Measurements from ENCODE around the gene CHRNA5.
A peak's percentile ranks its signal among the peaks of the same experiment; 100 is the strongest.

Gene CHRNA5

GRCh38 chr15:78630886-78631633 is 65.7 kb downstream of the CHRNA5 start:
- H3K4me1 ChIP-seq (ENCODE audit: insufficient read depth, low read length) = no peaks in the 10 kb centered on the region
- H3K27ac ChIP-seq (ENCODE audit: low read length) = no peak overlapping the region
- H3K9ac ChIP-seq (ENCODE audit: low read depth, low read length) = no peak overlapping the region
- H3K9me3 ChIP-seq (ENCODE audit: insufficient read depth, low read depth, low read length) = no peaks in the 10 kb centered on the region
- H3K27me3 ChIP-seq (ENCODE audit: insufficient read depth, low read length) = no peaks in the 10 kb centered on the region
- no peak overlapping the region for H3K4me3 ChIP-seq (ENCODE audit: low read length)
- H3K36me3 ChIP-seq (ENCODE audit: insufficient read depth, low read depth, low read length) = no peaks in the 10 kb centered on the region

GRCh38 chr15:78633348-78633747 is 68.0 kb downstream of the CHRNA5 start:
- Histone ChIP-seq H3K9me3 (ENCODE audit: insufficient read depth, low read depth, low read length) (no peaks in the 10 kb centered on the region), H3K4me3 (ENCODE audit: low read length) (no peak overlapping the region), H3K4me1 (ENCODE audit: insufficient read depth, low read length) (no peaks in the 10 kb centered on the region), H3K27ac (ENCODE audit: low read length) (no peak overlapping the region), H3K27me3 (ENCODE audit: insufficient read depth, low read length) (no peaks in the 10 kb centered on the region), H3K36me3 (ENCODE audit: insufficient read depth, low read depth, low read length) (no peaks in the 10 kb centered on the region), H3K9ac (ENCODE audit: low read depth, low read length) (no peak overlapping the region)

GRCh38 chr15:78634210-78635145 is 69.2 kb downstream of the CHRNA5 start:
- Histone ChIP-seq H3K9me3 (ENCODE audit: insufficient read depth, low read depth, low read length) (no peaks in the 10 kb centered on the region), H3K4me1 (ENCODE audit: insufficient read depth, low read length) (no peaks in the 10 kb centered on the region; the same call in 1 of the 2 replicates), H3K9ac (ENCODE audit: low read depth, low read length) (no peak overlapping the region), H3K36me3 (ENCODE audit: insufficient read depth, low read depth, low read length) (no peaks in the 10 kb centered on the region), H3K27ac (ENCODE audit: low read length) (no peak overlapping the region), H3K4me3 (ENCODE audit: low read length) (no peak overlapping the region), H3K27me3 (ENCODE audit: insufficient read depth, low read length) (no peaks in the 10 kb centered on the region; the same call in 1 of the 2 replicates)

GRCh38 chr15:78635346-78635745 is 70.0 kb downstream of the CHRNA5 start:
- Histone ChIP-seq H3K27ac (ENCODE audit: low read length) (no peak overlapping the region), H3K36me3 (ENCODE audit: insufficient read depth, low read depth, low read length) (no peaks in the 10 kb centered on the region), H3K4me3 (ENCODE audit: low read length) (no peak overlapping the region), H3K27me3 (ENCODE audit: insufficient read depth, low read length) (peaks cover 8% of the 10 kb centered on the region), H3K9ac (ENCODE audit: low read depth, low read length) (no peak overlapping the region), H3K4me1 (ENCODE audit: insufficient read depth, low read length) (no peaks in the 10 kb centered on the region; the same call in 1 of the 2 replicates), H3K9me3 (ENCODE audit: insufficient read depth, low read depth, low read length) (no peaks in the 10 kb centered on the region)

- Histone ChIP-seq H3K27ac (ENCODE audit: low read length) (no peak overlapping the region), H3K27me3 (ENCODE audit: insufficient read depth, low read length) (peaks cover 15% of the 10 kb centered on the region), H3K36me3 (ENCODE audit: insufficient read depth, low read depth, low read length) (no peaks in the 10 kb centered on the region), H3K9ac (ENCODE audit: low read depth, low read length) (no peak overlapping the region), H3K4me3 (ENCODE audit: low read length) (no peak overlapping the region), H3K9me3 (ENCODE audit: insufficient read depth, low read depth, low read length) (no peaks in the 10 kb centered on the region), H3K4me1 (ENCODE audit: insufficient read depth, low read length) (peaks cover under 1% of the 10 kb centered on the region; the same call in 1 of the 2 replicates)
Measured at GRCh38 chr15:78636378-78636859, 71.1 kb downstream of the CHRNA5 start.

- H3K36me3 ChIP-seq (ENCODE audit: insufficient read depth, low read depth, low read length) = no peaks in the 10 kb centered on the region
- no peak overlapping the region for H3K4me3 ChIP-seq (ENCODE audit: low read length)
- H3K27ac ChIP-seq (ENCODE audit: low read length) = no peak overlapping the region
- no peak overlapping the region for H3K9ac ChIP-seq (ENCODE audit: low read depth, low read length)
- no peaks in the 10 kb centered on the region for H3K9me3 ChIP-seq (ENCODE audit: insufficient read depth, low read depth, low read length)
- peaks cover 10% of the 10 kb centered on the region; the same call in 1 of the 2 replicates for H3K4me1 ChIP-seq (ENCODE audit: insufficient read depth, low read length)
- H3K27me3 ChIP-seq (ENCODE audit: insufficient read depth, low read length) = peaks cover 28% of the 10 kb centered on the region
Measured at GRCh38 chr15:78637776-78638435, 72.6 kb downstream of the CHRNA5 start.

GRCh38 chr15:78638658-78639314 is 73.5 kb downstream of the CHRNA5 start:
- H3K4me3 ChIP-seq (ENCODE audit: low read length) = no peak overlapping the region
- H3K36me3 ChIP-seq (ENCODE audit: insufficient read depth, low read depth, low read length) = no peaks in the 10 kb centered on the region
- no peaks in the 10 kb centered on the region for H3K9me3 ChIP-seq (ENCODE audit: insufficient read depth, low read depth, low read length)
- no peak overlapping the region for H3K27ac ChIP-seq (ENCODE audit: low read length)
- no peak overlapping the region for H3K9ac ChIP-seq (ENCODE audit: low read depth, low read length)
- peaks cover 28% of the 10 kb centered on the region for H3K27me3 ChIP-seq (ENCODE audit: insufficient read depth, low read length)
- H3K4me1 ChIP-seq (ENCODE audit: insufficient read depth, low read length) = peaks cover 10% of the 10 kb centered on the region; the same call in 1 of the 2 replicates

GRCh38 chr15:78640527-78641101 is 75.3 kb downstream of the CHRNA5 start:
- Histone ChIP-seq H3K9ac (ENCODE audit: low read depth, low read length) (no peak overlapping the region; the same call in 1 of the 2 replicates), H3K4me1 (ENCODE audit: insufficient read depth, low read length) (peaks cover 10% of the 10 kb centered on the region; the same call in 1 of the 2 replicates), H3K9me3 (ENCODE audit: insufficient read depth, low read depth, low read length) (no peaks in the 10 kb centered on the region), H3K36me3 (ENCODE audit: insufficient read depth, low read depth, low read length) (no peaks in the 10 kb centered on the region), H3K27ac (ENCODE audit: low read length) (no peak overlapping the region), H3K27me3 (ENCODE audit: insufficient read depth, low read length) (peaks cover 28% of the 10 kb centered on the region), H3K4me3 (ENCODE audit: low read length) (peak overlapping the region; percentile 79)

- H3K4me3 ChIP-seq (ENCODE audit: low read length) = peak within 1 kb of the TSS; percentile 79
- H3K9ac ChIP-seq (ENCODE audit: low read depth, low read length) = peak within 1 kb of the TSS; percentile 52; the same call in 1 of the 2 replicates
- H3K36me3 ChIP-seq (ENCODE audit: insufficient read depth, low read depth, low read length) = no peaks in the 10 kb centered on the region
- peaks cover 28% of the 10 kb centered on the region for H3K27me3 ChIP-seq (ENCODE audit: insufficient read depth, low read length)
- H3K9me3 ChIP-seq (ENCODE audit: insufficient read depth, low read depth, low read length) = no peaks in the 10 kb centered on the region
- peaks cover 10% of the 10 kb centered on the region; the same call in 1 of the 2 replicates for H3K4me1 ChIP-seq (ENCODE audit: insufficient read depth, low read length)
- no peak within 1 kb of the TSS for H3K27ac ChIP-seq (ENCODE audit: low read length)
Measured at GRCh38 chr15:78641102-78641748, 75.9 kb downstream of the CHRNA5 start, which contains the start of gene CHRNB4. Gene CHRNB4, minus strand, starts transcription at chr15:78641210. Its CDS starts 77 bp downstream, at chr15:78641133.

- H3K27me3 ChIP-seq (ENCODE audit: insufficient read depth, low read length) = peaks cover 28% of the 10 kb centered on the region
- peaks cover 10% of the 10 kb centered on the region; the same call in 1 of the 2 replicates for H3K4me1 ChIP-seq (ENCODE audit: insufficient read depth, low read length)
- peak overlapping the region; percentile 79; the same call in 1 of the 2 replicates for H3K4me3 ChIP-seq (ENCODE audit: low read length)
- H3K9ac ChIP-seq (ENCODE audit: low read depth, low read length) = peak overlapping the region; percentile 52; the same call in 1 of the 2 replicates
- no peaks in the 10 kb centered on the region for H3K9me3 ChIP-seq (ENCODE audit: insufficient read depth, low read depth, low read length)
- H3K27ac ChIP-seq (ENCODE audit: low read length) = no peak overlapping the region
- H3K36me3 ChIP-seq (ENCODE audit: insufficient read depth, low read depth, low read length) = no peaks in the 10 kb centered on the region
Measured at GRCh38 chr15:78641749-78642275, 76.5 kb downstream of the CHRNA5 start.
